Activated naive CD8-positive, alpha-beta T cell treated with anti-CD3 and anti-CD28 coated beads, Interleukin-2, amount 50 U/mL, for 24 hours (primary cell): ENCODE measurements around the gene LTB4R.

ENCODE experiments used
- ATAC-seq: fragments of 150-1000 bp; cut with Tn5 transposase; one replicate; pipeline ENCODE4 v1.10.0; 2021
- DNase-seq: peaks from one replicate; pipeline ENCODE4 v3.0.0; 2021
- H3K27ac Mint-ChIP-seq: one replicate; pipeline ENCODE4 v1.8.0; 2021; ENCODE audit warnings: mild to moderate bottlenecking, mixed read lengths
- H3K27me3 Mint-ChIP-seq: one replicate; pipeline ENCODE4 v1.8.0; 2021; ENCODE audit warnings: mixed read lengths
- H3K36me3 Mint-ChIP-seq: one replicate; pipeline ENCODE4 v1.8.0; 2021; ENCODE audit warnings: low read depth, mixed read lengths
- H3K4me1 Mint-ChIP-seq: one replicate; pipeline ENCODE4 v1.8.0; 2021; ENCODE audit warnings: mixed read lengths
- H3K4me3 Mint-ChIP-seq: one replicate; pipeline ENCODE4 v1.8.0; 2021; ENCODE audit warnings: mild to moderate bottlenecking, moderate library complexity, mixed read lengths
- H3K9me3 Mint-ChIP-seq: one replicate; pipeline ENCODE4 v1.8.0; 2021; ENCODE audit warnings: mixed read lengths

Gene LTB4R

GRCh38 chr14:24285351-24285750, 26.0 kb upstream of the LTB4R start:
- ATAC-seq: no peak
- Mint-ChIP-seq H3K4me3 (no peak overlapping the region), H3K36me3 (peaks cover 5% of the 10 kb centered on the region), H3K9me3 (no peaks in the 10 kb centered on the region), H3K27me3 (peaks cover 3% of the 10 kb centered on the region), H3K4me1 (peaks cover 41% of the 10 kb centered on the region), H3K27ac (no peak overlapping the region)
- DNase-seq: no peak

DNA sequence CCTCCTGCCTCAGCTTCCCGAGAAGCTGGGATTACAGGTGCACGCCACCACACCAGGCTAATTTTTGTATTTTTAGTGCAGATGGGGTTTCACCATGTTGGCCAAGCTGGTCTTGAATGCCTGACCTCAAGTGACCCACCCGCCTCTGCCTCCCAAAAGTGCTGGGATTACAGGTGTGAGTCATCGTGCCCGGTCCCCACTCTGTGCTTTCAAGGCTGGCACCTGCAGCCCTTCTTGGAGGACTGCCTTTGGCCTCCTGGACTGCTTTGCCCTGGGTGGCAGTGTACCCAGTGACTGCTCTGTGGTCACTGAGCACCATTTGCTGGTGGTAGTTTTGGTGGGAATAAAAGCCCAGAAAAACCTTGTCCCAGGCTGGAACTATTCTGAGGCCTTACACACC, 24.3 kb upstream of the LTB4R start:
- Mint-ChIP-seq H3K27ac (no peak overlapping the region), H3K4me1 (peaks cover 52% of the 10 kb centered on the region), H3K4me3 (no peak overlapping the region), H3K27me3 (peaks cover 3% of the 10 kb centered on the region), H3K9me3 (no peaks in the 10 kb centered on the region), H3K36me3 (peaks cover 20% of the 10 kb centered on the region)
- DNase-seq (no peak), ATAC-seq (no peak)

- H3K9me3 Mint-ChIP-seq: no peaks in the 10 kb centered on the region
- H3K27me3 Mint-ChIP-seq: peaks cover 3% of the 10 kb centered on the region
- DNase-seq: peak; percentile 71
- peak overlapping the region; percentile 27 for H3K27ac Mint-ChIP-seq
- H3K4me3 Mint-ChIP-seq: no peak overlapping the region
- H3K36me3 Mint-ChIP-seq: peaks cover 28% of the 10 kb centered on the region
- peak; percentile 100 for ATAC-seq
- H3K4me1 Mint-ChIP-seq: peaks cover 53% of the 10 kb centered on the region
Measured at GRCh38 chr14:24289649-24290280, 21.5 kb upstream of the LTB4R start.

DNA sequence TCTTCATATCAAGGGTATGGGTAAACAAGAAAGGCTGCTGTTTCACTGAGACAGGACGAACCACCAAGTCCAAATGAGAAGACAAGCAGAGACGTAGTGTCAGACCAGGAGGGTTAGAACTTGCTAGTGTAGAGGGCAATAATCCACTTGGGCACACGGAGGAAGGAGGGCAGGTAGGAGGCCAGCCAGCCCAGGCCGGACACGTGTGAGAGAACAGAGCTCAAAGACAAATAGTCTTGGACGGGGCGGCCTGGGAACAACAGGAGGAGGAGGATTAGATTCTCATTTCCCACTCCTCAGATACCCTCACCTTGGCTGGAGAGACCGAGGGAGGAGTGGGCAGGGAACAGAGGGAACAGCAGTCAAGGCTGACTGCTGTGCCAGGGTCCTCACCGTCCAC, 20.6 kb upstream of the LTB4R start:
- no peak for ATAC-seq
- DNase-seq: no peak
- Mint-ChIP-seq H3K4me3 (no peak overlapping the region), H3K27ac (no peak overlapping the region), H3K4me1 (peaks cover 49% of the 10 kb centered on the region), H3K36me3 (peaks cover 28% of the 10 kb centered on the region), H3K27me3 (peaks cover 3% of the 10 kb centered on the region), H3K9me3 (no peaks in the 10 kb centered on the region)

DNA sequence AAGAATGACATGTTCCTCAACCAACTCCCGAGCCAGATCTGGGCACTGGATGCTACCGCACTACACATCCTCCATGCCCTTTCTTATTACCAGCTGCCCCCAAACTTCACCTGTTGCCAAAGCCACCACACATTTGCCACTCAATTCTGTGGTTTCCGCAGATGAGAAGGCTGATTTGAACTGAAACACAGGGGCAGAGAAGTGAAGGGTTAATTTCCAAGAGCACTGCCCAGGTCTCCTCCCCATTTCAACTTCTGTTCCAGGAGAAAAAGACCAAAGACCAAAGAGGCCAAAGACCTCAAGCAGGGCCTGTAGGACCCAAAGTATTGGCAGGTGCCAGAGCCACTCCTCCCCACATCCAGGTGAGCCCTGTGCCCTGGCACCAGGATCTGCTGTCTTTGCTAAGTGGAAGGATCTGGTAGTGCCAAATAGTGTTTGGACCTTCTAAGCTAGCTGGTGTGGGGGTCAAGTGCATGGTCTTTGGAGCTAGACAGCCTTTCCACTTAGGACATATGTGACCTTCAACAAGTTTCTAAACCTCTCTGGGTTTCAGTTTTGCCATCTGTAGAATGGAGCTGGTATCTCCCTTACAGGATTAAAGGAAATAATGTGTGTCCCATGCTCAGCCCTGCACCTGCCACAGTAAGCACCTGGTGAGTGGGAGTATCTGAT, 19.7 kb upstream of the LTB4R start:
- no peak for DNase-seq
- no peak overlapping the region for H3K27ac Mint-ChIP-seq
- no peaks in the 10 kb centered on the region for H3K9me3 Mint-ChIP-seq
- peaks cover 3% of the 10 kb centered on the region for H3K27me3 Mint-ChIP-seq
- no peak for ATAC-seq
- peaks cover 53% of the 10 kb centered on the region for H3K4me1 Mint-ChIP-seq
- no peak overlapping the region for H3K4me3 Mint-ChIP-seq
- peaks cover 31% of the 10 kb centered on the region for H3K36me3 Mint-ChIP-seq

GRCh38 chr14:24292118-24292807, 19.0 kb upstream of the LTB4R start:
- Mint-ChIP-seq H3K27me3 (peaks cover 3% of the 10 kb centered on the region), H3K4me1 (peaks cover 60% of the 10 kb centered on the region), H3K27ac (no peak overlapping the region), H3K4me3 (no peak overlapping the region), H3K9me3 (no peaks in the 10 kb centered on the region), H3K36me3 (peaks cover 32% of the 10 kb centered on the region)
- DNase-seq (no peak), ATAC-seq (no peak)

GRCh38 chr14:24293525-24293924, 17.8 kb upstream of the LTB4R start:
- DNase-seq: no peak
- Mint-ChIP-seq H3K27ac (no peak overlapping the region), H3K4me3 (no peak overlapping the region), H3K27me3 (no peaks in the 10 kb centered on the region), H3K9me3 (no peaks in the 10 kb centered on the region), H3K36me3 (peaks cover 30% of the 10 kb centered on the region), H3K4me1 (peaks cover 58% of the 10 kb centered on the region)
- ATAC-seq: no peak

DNA sequence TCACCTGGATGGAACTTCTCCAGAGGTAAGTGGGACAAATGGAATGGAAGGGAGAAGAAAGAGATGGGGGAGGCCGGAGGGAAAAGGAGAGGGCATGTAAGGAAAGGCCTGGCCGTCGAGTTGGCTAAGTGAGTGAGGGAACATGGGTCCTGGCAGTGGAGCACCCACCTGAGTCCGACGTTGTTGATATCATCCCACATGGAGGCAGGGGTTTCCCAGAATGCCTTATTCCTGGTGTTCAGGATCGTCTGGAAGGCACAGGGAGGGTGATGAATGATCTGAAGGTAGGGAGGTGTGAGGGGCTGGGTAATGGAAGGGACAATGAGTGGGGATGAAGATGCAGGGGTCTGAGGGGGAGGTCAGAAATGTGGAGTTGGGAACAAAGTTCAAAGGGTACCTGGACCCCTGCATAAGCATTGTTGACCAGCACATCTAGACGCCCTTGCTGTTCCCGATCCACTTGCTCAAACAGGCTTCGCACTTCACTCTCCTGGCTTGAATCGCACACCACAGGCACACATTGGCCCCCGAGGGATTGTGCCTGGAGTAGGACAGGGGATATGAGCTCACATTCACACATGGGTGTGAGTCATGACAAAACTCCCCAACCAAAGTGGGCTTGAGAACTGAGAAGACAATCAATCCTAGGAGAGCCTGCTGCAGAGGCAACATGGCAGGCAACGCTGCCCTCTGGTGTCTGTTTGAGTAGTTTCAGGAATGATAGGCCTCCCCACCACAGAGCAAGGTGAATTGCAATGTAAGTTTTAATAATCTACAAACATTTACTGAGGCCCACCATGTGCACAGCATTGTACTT, 14.8 kb upstream of the LTB4R start:
- Mint-ChIP-seq H3K9me3 (no peaks in the 10 kb centered on the region), H3K27ac (peak overlapping the region; percentile 82), H3K27me3 (no peaks in the 10 kb centered on the region), H3K4me3 (peak overlapping the region; percentile 35), H3K4me1 (peaks cover 56% of the 10 kb centered on the region), H3K36me3 (peaks cover 20% of the 10 kb centered on the region)
- ATAC-seq (peak; percentile 93), DNase-seq (peak; percentile 73)

- peak; percentile 30 for ATAC-seq
- no peak overlapping the region for H3K4me3 Mint-ChIP-seq
Measured at GRCh38 chr14:24297190-24297964, 13.9 kb upstream of the LTB4R start.

GRCh38 chr14:24298892-24299254, 12.4 kb upstream of the LTB4R start:
- Mint-ChIP-seq H3K4me1 (peaks cover 55% of the 10 kb centered on the region), H3K36me3 (peaks cover 25% of the 10 kb centered on the region), H3K27me3 (no peaks in the 10 kb centered on the region), H3K4me3 (peak overlapping the region; percentile 92), H3K27ac (peak overlapping the region; percentile 91), H3K9me3 (no peaks in the 10 kb centered on the region)
- ATAC-seq (peak; percentile 5), DNase-seq (no peak)

More at GRCh38 chr14:24297190-24297964, 13.9 kb upstream of the LTB4R start:
- H3K36me3 Mint-ChIP-seq: peaks cover 18% of the 10 kb centered on the region
- H3K27me3 Mint-ChIP-seq: no peaks in the 10 kb centered on the region
- H3K27ac Mint-ChIP-seq: peak overlapping the region; percentile 82
- H3K4me1 Mint-ChIP-seq: peaks cover 55% of the 10 kb centered on the region
- no peak for DNase-seq
- no peaks in the 10 kb centered on the region for H3K9me3 Mint-ChIP-seq

DNA sequence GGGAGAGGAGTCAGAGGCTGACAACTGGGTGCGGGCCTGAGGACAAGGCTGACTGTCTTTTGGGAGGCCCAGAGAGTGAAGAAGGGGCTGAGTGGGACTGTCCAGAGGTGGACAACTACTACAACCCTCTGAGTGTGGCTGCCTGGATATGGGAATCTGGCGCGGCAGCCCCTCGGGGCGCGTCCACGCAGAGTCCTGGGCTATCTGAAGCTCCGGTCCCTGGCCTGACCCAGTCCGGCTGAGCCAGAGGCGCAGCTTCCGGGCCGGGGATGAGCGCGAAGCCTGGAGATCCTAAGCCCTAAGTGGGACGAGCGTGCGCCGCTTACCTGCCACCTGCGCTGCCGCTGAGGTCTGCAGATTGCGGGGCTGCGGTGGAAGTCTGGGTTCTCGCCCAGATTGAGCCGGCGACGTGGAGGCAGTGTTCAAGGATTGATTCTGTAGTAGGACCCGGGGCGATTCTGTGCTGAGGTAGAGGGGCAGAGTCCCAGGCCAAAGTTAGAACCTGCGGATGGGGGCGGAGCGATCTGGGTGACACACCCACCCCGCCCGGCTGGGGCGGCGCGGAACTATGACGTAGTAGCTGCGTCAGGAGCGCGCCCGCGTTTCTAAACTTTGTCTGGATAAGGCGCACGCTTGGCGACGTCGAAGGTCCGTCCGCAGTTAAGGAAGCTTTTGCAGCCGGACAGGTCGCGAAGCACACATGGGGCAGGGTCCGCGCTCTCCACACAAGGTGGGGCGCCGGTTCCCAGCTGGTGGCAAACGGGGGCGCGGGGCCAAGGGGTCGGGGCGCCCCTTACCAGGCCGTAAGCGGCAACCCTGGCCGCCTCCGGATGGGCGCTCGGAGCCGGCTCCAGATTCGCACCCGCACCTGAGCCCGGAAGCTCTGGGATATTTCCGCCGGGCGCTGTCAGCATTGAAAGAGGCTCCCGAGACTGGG, 11.8 kb upstream of the LTB4R start, which contains the start of the genes DHRS1 and NOP9:
Gene DHRS1, minus strand, starts transcription at position 526 of the 937 bp plus-strand sequence. CDS start 674 bp downstream, outside the sequence.
Gene NOP9, plus strand, starts transcription at position 596 of the 937 bp plus-strand sequence. Its CDS starts 105 bp downstream, at position 701.
- no peaks in the 10 kb centered on the region for H3K9me3 Mint-ChIP-seq
- peak within 1 kb of the TSS; percentile 92 for H3K4me3 Mint-ChIP-seq

GRCh38 chr14:24300326-24300980, 10.8 kb upstream of the LTB4R start:
- ATAC-seq (no peak), DNase-seq (no peak)
- H3K27me3 Mint-ChIP-seq: no peaks in the 10 kb centered on the region
- H3K36me3 Mint-ChIP-seq: peaks cover 36% of the 10 kb centered on the region
- H3K27ac Mint-ChIP-seq: peak overlapping the region; percentile 91
- peaks cover 55% of the 10 kb centered on the region for H3K4me1 Mint-ChIP-seq
- no peaks in the 10 kb centered on the region for H3K9me3 Mint-ChIP-seq
- H3K4me3 Mint-ChIP-seq: peak overlapping the region; percentile 92

More for the DNA sequence above, 11.8 kb upstream of the LTB4R start, which contains the start of the genes DHRS1 and NOP9:
- H3K27ac Mint-ChIP-seq: peak within 1 kb of the TSS; percentile 91
- ATAC-seq (peak; percentile 72), DNase-seq (peak; percentile 96)
- H3K4me1 Mint-ChIP-seq: peaks cover 55% of the 10 kb centered on the region
- no peaks in the 10 kb centered on the region for H3K27me3 Mint-ChIP-seq
- peaks cover 31% of the 10 kb centered on the region for H3K36me3 Mint-ChIP-seq
